ENCODE data around the gene TRPC4AP. TPM values are rescaled to one million over a fixed set of nuclear protein-coding genes. Genes with fewer than 3 reads are reported as not detected.

Gene TRPC4AP
- total RNA-seq, 4 donors from 2014 or later = 58.4 to 67.4 (median 63.5) TPM

- H3K36me3 ChIP-seq = no peaks in the 10 kb centered on the region
- DNase-seq (no peak), ATAC-seq (no peak)
- H3K4me3 ChIP-seq = no peak overlapping the region
- no peak overlapping the region for H3K27ac ChIP-seq
- no peaks in the 10 kb centered on the region for H3K9me3 ChIP-seq
- no peaks in the 10 kb centered on the region for H3K4me1 ChIP-seq
- TF ChIP-seq CTCF (IDR thresholded peaks at IDR 0.05 in 4 of 5, conservative IDR thresholded peaks at IDR 0.05 in 1 of 5) (no peak), POLR2A (IDR thresholded peaks at IDR 0.05) (no peak)
- intact Hi-C loops (cut with DNase I; ENCODE audit: low total_unique reads) (no loop called here), in situ Hi-C loops (cut with MboI; ENCODE audit: low sequenced_read_pairs in 4 of 4) (no loop called here)
- no peaks in the 10 kb centered on the region for H3K27me3 ChIP-seq
These were observed 16.3 kb upstream of the TRPC4AP start for GRCh38 chr20:35108921-35109320.

GRCh38 chr20:35106827-35107380, 14.3 kb upstream of the TRPC4AP start:
- no peak for DNase-seq
- no peak for TF ChIP-seq POLR2A (IDR thresholded peaks at IDR 0.05)
- TF ChIP-seq CTCF (IDR thresholded peaks at IDR 0.05 in 4 of 5, conservative IDR thresholded peaks at IDR 0.05 in 1 of 5) = no peak
- no peaks in the 10 kb centered on the region for H3K4me1 ChIP-seq
- no peak for ATAC-seq
- intact Hi-C loops (cut with DNase I; ENCODE audit: low total_unique reads) = no loop called here
- H3K27ac ChIP-seq = no peak overlapping the region
- H3K9me3 ChIP-seq = no peaks in the 10 kb centered on the region
- in situ Hi-C loops (cut with MboI; ENCODE audit: low sequenced_read_pairs in 4 of 4) = no loop called here
- H3K36me3 ChIP-seq = no peaks in the 10 kb centered on the region
- H3K4me3 ChIP-seq = no peak overlapping the region
- H3K27me3 ChIP-seq = no peaks in the 10 kb centered on the region

- H3K9me3 ChIP-seq = no peaks in the 10 kb centered on the region
- no peak overlapping the region for H3K4me3 ChIP-seq
- no peak for DNase-seq
- H3K27ac ChIP-seq = no peak overlapping the region
- H3K36me3 ChIP-seq = no peaks in the 10 kb centered on the region
- intact Hi-C loops (cut with DNase I; ENCODE audit: low total_unique reads) (no loop called here), in situ Hi-C loops (cut with MboI; ENCODE audit: low sequenced_read_pairs in 4 of 4) (no loop called here)
- no peaks in the 10 kb centered on the region for H3K27me3 ChIP-seq
- H3K4me1 ChIP-seq = no peaks in the 10 kb centered on the region
- ATAC-seq = no peak
- TF ChIP-seq POLR2A (IDR thresholded peaks at IDR 0.05) = no peak
- TF ChIP-seq CTCF (IDR thresholded peaks at IDR 0.05 in 4 of 5, conservative IDR thresholded peaks at IDR 0.05 in 1 of 5) = no peak
These were observed 12.2 kb upstream of the TRPC4AP start for GRCh38 chr20:35104685-35105295.

GRCh38 chr20:35101620-35102019, 9.0 kb upstream of the TRPC4AP start:
- Histone ChIP-seq H3K27me3 (no peaks in the 10 kb centered on the region), H3K4me1 (peaks cover 1 to 2% of the 10 kb centered on the region in 2 donors), H3K9me3 (no peaks in the 10 kb centered on the region), H3K36me3 (no peaks in the 10 kb centered on the region), H3K27ac (no peak overlapping the region), H3K4me3 (no peak overlapping the region)
- intact Hi-C loops (cut with DNase I; ENCODE audit: low total_unique reads) (no loop called here), in situ Hi-C loops (cut with MboI; ENCODE audit: low sequenced_read_pairs in 4 of 4) (no loop called here)
- TF ChIP-seq CTCF (IDR thresholded peaks at IDR 0.05 in 4 of 5, conservative IDR thresholded peaks at IDR 0.05 in 1 of 5) (no peak), POLR2A (IDR thresholded peaks at IDR 0.05) (no peak)
- DNase-seq (no peak), ATAC-seq (no peak)

Data from gastrocnemius medialis (tissue), 4 donors.